GM21723 (cell line): Measurements from ENCODE around the gene CYB5A.

ENCODE experiments used
- ATAC-seq: cut with Tn5 transposase; IDR thresholded peaks from one replicate; pipeline ENCODE4 v1.9.1; 2021; ENCODE audit warnings: mild to moderate bottlenecking, moderate library complexity; ENCODE audit not compliant: unreplicated experiment

Gene CYB5A

GRCh38 chr18:74249181-74249968, 42.4 kb downstream of the CYB5A start:
- no peak for ATAC-seq

- ATAC-seq: no peak
Observed at GRCh38 chr18:74248595-74248994, 43.2 kb downstream of the CYB5A start.

- ATAC-seq: no peak
Observed at GRCh38 chr18:74248189-74248588, 43.6 kb downstream of the CYB5A start.

- no peak for ATAC-seq
Observed at GRCh38 chr18:74244554-74244953, 47.2 kb downstream of the CYB5A start.

DNA sequence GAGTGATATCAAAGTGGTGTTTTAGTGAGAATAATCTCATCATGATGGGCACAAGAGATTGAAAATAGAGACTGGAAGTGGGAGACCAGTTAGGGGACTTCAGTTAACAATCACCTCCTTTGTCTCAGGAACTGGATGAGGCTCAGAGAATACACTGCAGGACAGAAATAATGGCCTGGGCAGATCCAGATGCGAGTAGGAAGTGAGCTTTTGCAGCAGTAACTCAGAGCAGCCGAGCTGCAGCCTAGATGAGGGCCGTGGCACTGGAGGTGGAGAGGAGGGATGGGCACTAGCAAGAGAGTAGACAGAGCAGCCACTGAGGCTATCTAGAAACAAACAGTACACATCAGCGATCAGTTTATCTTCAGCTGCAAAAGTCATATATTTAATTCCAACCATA, 48.6 kb downstream of the CYB5A start:
- ATAC-seq: no peak

GRCh38 chr18:74242438-74243096, 49.2 kb downstream of the CYB5A start:
- ATAC-seq: no peak

GRCh38 chr18:74241970-74242369, 49.8 kb downstream of the CYB5A start:
- no peak for ATAC-seq

GRCh38 chr18:74241426-74241825, 50.3 kb downstream of the CYB5A start:
- no peak for ATAC-seq

GRCh38 chr18:74239567-74239966, 52.2 kb downstream of the CYB5A start:
- ATAC-seq: no peak

- no peak for ATAC-seq
Observed at GRCh38 chr18:74234326-74235171, 57.2 kb downstream of the CYB5A start.

- ATAC-seq: no peak
Observed at GRCh38 chr18:74233933-74234325, 57.8 kb downstream of the CYB5A start.

- ATAC-seq: no peak
Observed at GRCh38 chr18:74230922-74231714, 60.6 kb downstream of the CYB5A start.

DNA sequence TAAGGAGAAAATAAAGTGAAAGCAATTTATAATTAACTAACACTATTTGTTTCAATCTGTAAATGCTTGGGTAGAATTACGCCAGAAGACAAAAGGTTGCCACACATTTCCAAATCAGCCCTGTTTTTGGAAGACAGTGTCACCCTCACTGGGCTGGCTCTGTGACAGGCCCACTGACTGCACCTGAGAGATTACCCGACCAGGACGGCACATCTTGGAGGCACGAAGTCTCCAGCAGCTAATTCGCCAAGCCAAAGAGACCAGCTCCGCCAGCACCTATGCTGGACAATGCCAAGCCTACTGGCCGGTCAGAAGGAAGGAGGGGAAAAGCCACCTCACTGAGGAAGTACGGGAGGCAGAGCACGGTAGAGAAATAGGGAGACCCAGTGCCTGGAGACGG, 61.9 kb downstream of the CYB5A start:
- ATAC-seq: no peak

GRCh38 chr18:74229005-74229404, 62.8 kb downstream of the CYB5A start:
- ATAC-seq: no peak

DNA sequence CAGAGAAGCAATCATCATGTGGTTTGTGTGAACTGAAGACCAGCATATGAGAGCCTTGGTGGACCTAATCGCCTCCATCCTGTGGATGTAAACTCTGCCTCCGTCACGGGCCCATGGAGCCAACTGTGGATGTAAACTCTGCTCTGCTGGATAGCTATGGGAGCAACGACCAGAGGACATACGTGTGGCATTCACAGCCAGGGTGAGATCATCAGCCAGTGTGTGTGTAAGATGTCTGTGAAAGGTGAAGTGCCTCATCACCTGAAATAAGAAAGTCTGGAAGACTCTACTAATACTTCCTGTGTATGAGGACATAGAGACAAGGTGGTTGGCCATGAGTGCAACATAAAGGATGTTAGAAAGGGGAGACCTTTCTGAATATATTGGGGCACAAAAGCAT, 63.5 kb downstream of the CYB5A start:
- no peak for ATAC-seq

DNA sequence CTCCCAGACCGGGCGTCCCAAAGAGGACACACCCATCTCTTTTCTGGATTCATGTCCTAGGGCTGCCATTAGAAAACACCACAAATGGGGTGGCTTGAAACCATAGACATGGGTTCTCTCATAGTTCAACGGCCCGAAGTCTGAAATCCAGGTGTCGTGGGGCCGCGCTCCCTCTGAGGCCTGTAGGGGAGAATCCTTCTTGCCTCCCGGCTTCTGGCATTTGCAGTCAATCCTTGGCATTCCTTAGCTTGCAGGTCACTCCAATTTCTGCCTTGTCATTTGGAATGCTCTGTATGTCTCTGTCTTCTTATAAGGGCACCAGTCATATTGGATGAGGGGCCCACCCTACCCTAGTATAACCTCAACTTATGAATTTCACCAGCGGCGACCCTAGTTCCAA, 65.1 kb downstream of the CYB5A start:
- ATAC-seq: no peak

DNA sequence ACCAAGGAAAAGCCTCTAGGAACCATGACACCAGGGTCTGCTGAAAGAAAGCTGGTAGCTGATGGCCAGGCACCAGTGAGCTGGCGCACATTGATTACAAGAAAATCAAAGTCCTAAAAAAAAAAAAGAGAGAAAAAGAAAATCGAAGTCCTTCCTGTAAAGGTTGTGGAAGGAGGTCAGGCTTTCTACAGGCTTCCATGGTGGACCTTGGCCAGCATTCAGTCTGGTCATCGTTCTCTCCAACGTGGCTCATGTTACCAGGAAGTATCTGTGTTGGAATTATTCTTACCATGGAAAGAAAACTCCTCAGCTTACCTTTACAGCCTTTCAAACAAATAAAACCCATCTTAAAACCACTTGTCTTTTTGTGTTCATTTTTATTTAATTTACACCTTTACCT, 65.6 kb downstream of the CYB5A start:
- no peak for ATAC-seq

- no peak for ATAC-seq
Observed at GRCh38 chr18:74225193-74225840, 66.4 kb downstream of the CYB5A start.

- ATAC-seq: no peak
Observed at GRCh38 chr18:74222710-74223494, 68.9 kb downstream of the CYB5A start.

- ATAC-seq: no peak
Observed at GRCh38 chr18:74221081-74221480, 70.7 kb downstream of the CYB5A start.
